Keratinocyte (primary cell): ENCODE results near the gene GRIA3. TPM values are rescaled to one million over a fixed set of nuclear protein-coding genes. Genes with fewer than 3 reads are reported as not detected.

Experiments used
- DNase-seq: peaks from one replicate; pipeline ENCODE4 v3.0.0-alpha.2; 2011; ENCODE audit warnings: low read depth, missing footprints, low spot score
- FAIRE-seq: peaks from 2 replicates; lab custom pipeline; 2011; peaks lifted over from hg19 to GRCh38; lab: Jason Lieb, UNC
- H2AFZ ChIP-seq: 2 replicates; pipeline ENCODE4 v1.6.0; 2012; ENCODE audit warnings: low read length, control low read depth, inconsistent platforms; ENCODE audit not compliant: control insufficient read depth
- H3K27ac ChIP-seq: 2 replicates; pipeline ENCODE4 v1.5.1; 2011; ENCODE audit warnings: low read length; ENCODE audit not compliant: control insufficient read depth, insufficient read depth
- H3K27me3 ChIP-seq: 3 replicates; pipeline ENCODE4 v1.6.0; 2011; ENCODE audit warnings: low read length; ENCODE audit not compliant: control insufficient read depth, insufficient read depth; ENCODE audit errors: extremely low read depth
- H3K36me3 ChIP-seq, 2 experiments: 2 replicates in 1 of 2; 3 replicates in 1 of 2; pipeline ENCODE4 v1.5.1; 2011; ENCODE audit warnings: low read length in 2 of 2, mild to moderate bottlenecking in 1 of 2; ENCODE audit not compliant: control insufficient read depth in 2 of 2, insufficient read depth in 2 of 2; ENCODE audit errors: extremely low read depth in 1 of 2
- H3K4me1 ChIP-seq: 3 replicates; pipeline ENCODE4 v1.5.1; 2011; ENCODE audit warnings: low read length; ENCODE audit not compliant: control insufficient read depth, insufficient read depth; ENCODE audit errors: extremely low read depth
- H3K4me2 ChIP-seq: 3 replicates; pipeline ENCODE4 v1.6.0; 2011; ENCODE audit warnings: low read depth, low read length; ENCODE audit not compliant: control insufficient read depth, insufficient read depth; ENCODE audit errors: extremely low read depth
- H3K4me3 ChIP-seq, 3 experiments: fragments of 200-600 bp in 1 of 3; sonication (generic) in 1 of 3; 2 replicates in 2 of 3; 3 replicates in 1 of 3; pipeline ENCODE4 v1.5.1; 2011 to 2016; ENCODE audit warnings: low read length in 3 of 3, mild to moderate bottlenecking in 3 of 3, control low read depth in 2 of 3, inconsistent platforms in 1 of 3, low read depth in 1 of 3, mixed read lengths in 1 of 3, mixed run types in 1 of 3, moderate library complexity in 1 of 3; ENCODE audit not compliant: control insufficient read depth in 2 of 3, insufficient read depth in 2 of 3; ENCODE audit errors: extremely low read depth in 1 of 3
- H3K79me2 ChIP-seq: 2 replicates; pipeline ENCODE4 v1.6.0; 2012; ENCODE audit warnings: low read length; ENCODE audit not compliant: control insufficient read depth, insufficient read depth
- H3K9ac ChIP-seq: 3 replicates; pipeline ENCODE4 v1.6.0; 2011; ENCODE audit warnings: low read length; ENCODE audit not compliant: control insufficient read depth, insufficient read depth; ENCODE audit errors: extremely low read depth
- H3K9me1 ChIP-seq: 3 replicates; pipeline ENCODE4 v1.6.0; 2011; ENCODE audit warnings: low read length; ENCODE audit not compliant: control insufficient read depth, insufficient read depth; ENCODE audit errors: extremely low read depth
- H3K9me3 ChIP-seq: 2 replicates; pipeline ENCODE4 v1.5.1; 2012; ENCODE audit warnings: low read depth, low read length; ENCODE audit not compliant: control insufficient read depth
- H4K20me1 ChIP-seq: 3 replicates; pipeline ENCODE4 v1.6.0; 2011; ENCODE audit warnings: low read length; ENCODE audit not compliant: control insufficient read depth, insufficient read depth; ENCODE audit errors: extremely low read depth
- CTCF ChIP-seq, 3 experiments: IDR thresholded peaks in 1 of 3; conservative IDR thresholded peaks in 1 of 3; optimal IDR thresholded peaks in 1 of 3; 2 replicates in 2 of 3; 3 replicates in 1 of 3; pipeline versions ENCODE3 to v1.5.1; 2011; ENCODE audit warnings: low read length in 3 of 3, mild to moderate bottlenecking in 3 of 3, moderate library complexity in 2 of 3, control low read depth in 1 of 3, inconsistent platforms in 1 of 3; ENCODE audit not compliant: insufficient read depth in 2 of 3; ENCODE audit errors: extremely low read depth in 1 of 3
- EZH2 ChIP-seq: IDR thresholded peaks from one replicate; pipeline ENCODE4 v1.6.1; 2012; ENCODE audit warnings: inconsistent platforms, mild to moderate bottlenecking, low read length, moderate library complexity
- dilution Hi-C: fragments of 300-500 bp; cut with MboI; formaldehyde crosslinking; loops from one replicate; pipeline ENCODE4 v1.7.0; 2020; ENCODE audit warnings: low sequenced_read_pairs; ENCODE audit not compliant: extremely low pct_ligation_motif_present
- polyA plus RNA-seq, 5 experiments: library from polyadenylated mRNA; depleted of rRNA in 3 of 5; stranded (reverse) in 3 of 5; stranded (forward) in 1 of 5; unstranded in 1 of 5; fragments of >200 nt; gene quantifications; 1 replicate in 1 of 5; 2 replicates in 3 of 5; 3 replicates in 1 of 5; pipeline versions ENCODE4 v1.2.1 to v1.2.3, GENCODE V29; 2011 to 2012; ENCODE audit warnings: missing spikeins in 2 of 5, low read depth in 1 of 5, low replicate concordance in 1 of 5

The GRIA3 gene
- polyA plus RNA-seq, 1 donor (not counting 4 experiments of a cell fraction or from before 2014, with no cell fraction given), result not detected

DNA sequence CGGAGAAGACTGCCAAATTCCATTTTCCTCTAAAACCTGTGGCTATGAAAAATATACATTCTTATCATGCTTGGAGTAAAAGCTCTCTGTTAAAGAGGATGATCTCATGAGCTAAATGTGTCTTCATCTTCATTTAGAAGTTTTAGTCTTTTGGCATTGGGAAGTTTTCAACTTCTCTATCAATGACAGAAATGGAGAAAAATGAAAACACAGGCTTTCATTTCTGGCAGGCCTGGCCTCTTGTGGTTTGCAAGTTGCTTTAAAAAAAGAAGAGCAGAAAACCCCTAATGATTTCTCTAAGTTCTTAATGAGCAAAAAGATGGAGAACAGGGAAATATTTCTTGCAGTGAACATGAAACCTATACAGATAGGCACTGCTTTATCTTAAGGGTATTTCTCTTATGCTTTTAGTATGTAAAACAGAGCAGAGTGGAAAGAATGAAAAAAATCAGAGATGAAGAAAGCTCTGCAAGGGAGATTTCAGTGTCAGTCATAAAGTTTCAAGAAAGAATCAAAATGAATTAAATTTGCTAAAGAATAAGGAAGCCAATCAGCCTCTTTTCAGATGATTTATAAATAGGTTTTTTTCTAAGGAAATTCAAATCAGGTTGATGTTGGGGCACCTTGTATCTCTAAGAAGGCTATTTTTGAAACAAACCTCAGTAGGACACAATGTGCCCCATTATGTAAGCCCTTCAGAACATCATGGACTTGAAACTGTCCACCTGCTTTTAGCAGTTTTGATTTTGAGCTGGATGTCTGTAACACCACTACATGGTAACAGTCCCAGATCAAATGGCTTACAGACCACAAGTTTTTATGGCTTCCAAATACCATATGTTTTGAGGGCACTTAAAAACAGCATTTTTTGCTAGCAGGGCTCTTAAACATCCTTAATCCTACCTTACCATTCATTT lies 225.0 kb downstream of the GRIA3 start:
- Histone ChIP-seq H3K27ac (no peak overlapping the region), H3K36me3 (no peaks in the 10 kb centered on the region), H3K27me3 (no peaks in the 10 kb centered on the region), H4K20me1 (no peaks in the 10 kb centered on the region), H3K4me1 (no peaks in the 10 kb centered on the region), H2AFZ (no peak overlapping the region), H3K4me2 (no peak overlapping the region), H3K9me3 (no peaks in the 10 kb centered on the region), H3K79me2 (no peaks in the 10 kb centered on the region), H3K9me1 (no peaks in the 10 kb centered on the region), H3K9ac (no peak overlapping the region), H3K4me3 (no peak overlapping the region)
- FAIRE-seq (no peak), DNase-seq (no peak)
- no peak for TF ChIP-seq CTCF (optimal IDR thresholded peaks at IDR 0.05 in 1 of 3, IDR thresholded peaks at IDR 0.05 in 1 of 3, conservative IDR thresholded peaks at IDR 0.05 in 1 of 3; ENCODE audit: extremely low read depth in 1 of 3, insufficient read depth in 2 of 3, low read length in 3 of 3)
- TF ChIP-seq EZH2, result no peak
- dilution Hi-C loops, result no loop called here

GRCh38 chrX:123422875-123423274 lies 238.8 kb downstream of the GRIA3 start:
- no peak for TF ChIP-seq EZH2
- peak; percentile 57 to 62 (median 57) for TF ChIP-seq CTCF (optimal IDR thresholded peaks at IDR 0.05 in 1 of 3, IDR thresholded peaks at IDR 0.05 in 1 of 3, conservative IDR thresholded peaks at IDR 0.05 in 1 of 3; ENCODE audit: extremely low read depth in 1 of 3, insufficient read depth in 2 of 3, low read length in 3 of 3)
- Histone ChIP-seq H3K27ac (no peak overlapping the region), H3K4me3 (no peak overlapping the region), H3K9ac (no peak overlapping the region), H2AFZ (no peak overlapping the region), H3K4me2 (no peak overlapping the region), H3K4me1 (no peaks in the 10 kb centered on the region), H3K27me3 (no peaks in the 10 kb centered on the region), H3K9me1 (no peaks in the 10 kb centered on the region), H3K36me3 (no peaks in the 10 kb centered on the region), H3K9me3 (no peaks in the 10 kb centered on the region), H3K79me2 (no peaks in the 10 kb centered on the region), H4K20me1 (no peaks in the 10 kb centered on the region)
- DNase-seq, result no peak
- no peak for FAIRE-seq
- dilution Hi-C loops, result no loop called here
